Right lung (tissue), 5 donors: Measurements from ENCODE around the gene ACOX2. TPM values are rescaled to one million over a fixed set of nuclear protein-coding genes. Genes with fewer than 3 reads are reported as not detected.
A peak's percentile ranks its signal among the peaks of the same experiment; 100 is the strongest.

Source experiments
- DNase-seq, 2 donors: peaks; one replicate each; pipeline ENCODE4 v3.0.0-alpha.2; 2013
- polyA plus RNA-seq, 5 donors: library from polyadenylated mRNA; unstranded; fragments of 120-200 nt; gene quantifications; one replicate each; pipeline versions ENCODE4 v1.2.1 to v1.2.3, GENCODE V29; 2013; ENCODE audit warnings: inconsistent platforms in 1 of 5, low replicate concordance in 1 of 5; ENCODE audit not compliant: insufficient read length in 5 of 5, insufficient read depth in 1 of 5

ACOX2 gene
- polyA plus RNA-seq, 5 donors, result 43.3 to 62.0 (median 51.1) TPM

- no peak for DNase-seq
These were observed 18.6 kb downstream of the ACOX2 start for GRCh38 chr3:58518291-58518789.

GRCh38 chr3:58514405-58514804 lies 22.6 kb downstream of the ACOX2 start:
- no peak for DNase-seq

GRCh38 chr3:58508437-58508836 lies 28.6 kb downstream of the ACOX2 start:
- no peak for DNase-seq

- DNase-seq, result no peak
These were observed 29.5 kb downstream of the ACOX2 start for GRCh38 chr3:58507356-58508078.

DNA sequence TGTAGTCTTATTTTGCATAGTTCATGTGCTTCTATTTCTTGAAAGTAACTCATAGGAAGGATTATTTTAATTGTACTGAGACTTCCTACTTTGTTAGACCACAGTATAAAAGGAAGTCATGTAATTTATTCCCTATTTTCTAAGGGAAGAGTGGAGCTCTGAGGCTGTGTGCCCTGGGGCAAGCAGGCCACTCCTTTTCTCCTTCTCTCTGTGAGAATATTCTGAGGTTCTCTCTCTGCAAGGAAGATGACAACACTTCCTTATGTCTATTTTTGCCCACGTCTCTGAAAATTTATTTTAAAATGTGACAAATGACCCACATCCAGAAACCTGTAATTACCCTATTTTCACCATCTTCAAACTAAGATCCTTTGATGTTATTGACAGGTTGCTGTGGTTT lies 34.1 kb downstream of the ACOX2 start:
- DNase-seq, result no peak

DNA sequence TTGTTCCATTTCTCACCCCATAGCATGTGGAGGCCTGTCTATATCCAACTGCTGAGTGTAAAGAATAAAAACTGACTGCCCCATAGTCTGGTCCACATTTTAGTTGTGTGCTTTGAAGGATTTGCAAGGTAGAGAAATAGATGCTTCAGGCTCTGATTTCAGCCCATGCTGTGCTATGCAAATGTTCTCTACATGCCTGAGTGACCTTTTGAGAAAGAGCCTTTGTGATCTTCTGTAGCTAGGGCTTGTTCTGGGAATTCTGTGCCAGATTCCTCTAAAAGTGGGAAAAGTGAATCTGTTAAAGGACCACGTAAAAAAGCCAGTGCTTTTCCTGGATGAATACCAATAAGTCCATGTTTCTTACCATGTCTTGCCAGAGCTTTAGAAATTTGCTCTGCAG lies 39.9 kb downstream of the ACOX2 start:
- DNase-seq, result no peak

DNA sequence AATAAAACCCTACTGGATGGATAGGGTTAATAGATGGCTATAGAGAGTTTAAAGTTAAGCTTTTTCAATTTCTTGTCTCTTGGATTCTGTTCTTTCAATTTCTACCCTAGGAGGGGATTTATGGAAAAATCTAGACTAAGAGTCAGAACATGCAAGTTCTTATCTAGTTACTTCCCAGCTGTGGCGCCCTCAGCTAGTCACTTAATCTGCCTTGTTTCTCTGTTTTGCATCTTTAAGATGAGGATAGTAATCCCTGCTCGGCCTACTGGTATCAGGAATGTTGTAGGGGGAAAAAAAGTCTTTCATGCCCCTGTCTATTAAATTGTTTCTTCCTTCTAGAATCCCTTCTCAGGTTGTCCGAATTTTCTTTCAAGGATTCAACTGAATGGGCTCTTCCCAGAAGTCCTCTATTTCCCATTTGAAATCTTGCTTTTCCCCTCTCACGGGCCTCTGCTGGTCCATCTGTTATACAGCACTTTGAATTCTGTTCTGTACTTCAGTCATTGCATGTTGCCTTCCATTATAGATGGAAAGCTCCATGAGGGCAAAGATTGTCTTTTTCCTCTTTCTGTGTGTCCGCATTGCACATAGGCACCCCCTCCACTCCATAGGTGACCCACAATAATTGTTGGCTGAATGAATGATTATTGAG lies 40.7 kb downstream of the ACOX2 start:
- DNase-seq, result no peak

GRCh38 chr3:58495101-58495500 lies 41.9 kb downstream of the ACOX2 start:
- DNase-seq, result no peak

DNA sequence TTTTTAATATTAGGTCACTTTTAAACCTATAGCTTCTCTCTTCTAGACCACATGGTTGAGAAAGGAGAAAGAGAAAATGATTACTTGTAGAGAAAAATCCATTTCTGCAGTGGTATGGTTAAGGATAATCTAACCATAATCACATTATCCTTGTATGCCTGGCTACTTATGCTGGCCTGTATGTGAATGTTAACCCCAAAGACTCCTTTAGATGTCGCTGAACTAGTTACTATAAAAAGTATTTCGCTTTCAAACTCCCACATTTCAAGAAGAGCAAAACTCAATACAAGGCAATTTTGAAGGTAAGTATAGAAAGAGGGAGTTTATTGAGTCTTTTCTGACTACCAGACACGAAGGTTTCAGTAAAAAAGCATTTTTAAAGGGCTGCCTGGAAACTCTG lies 42.9 kb downstream of the ACOX2 start:
- no peak for DNase-seq

- no peak for DNase-seq
These were observed 44.5 kb downstream of the ACOX2 start for GRCh38 chr3:58492494-58492905.

DNA sequence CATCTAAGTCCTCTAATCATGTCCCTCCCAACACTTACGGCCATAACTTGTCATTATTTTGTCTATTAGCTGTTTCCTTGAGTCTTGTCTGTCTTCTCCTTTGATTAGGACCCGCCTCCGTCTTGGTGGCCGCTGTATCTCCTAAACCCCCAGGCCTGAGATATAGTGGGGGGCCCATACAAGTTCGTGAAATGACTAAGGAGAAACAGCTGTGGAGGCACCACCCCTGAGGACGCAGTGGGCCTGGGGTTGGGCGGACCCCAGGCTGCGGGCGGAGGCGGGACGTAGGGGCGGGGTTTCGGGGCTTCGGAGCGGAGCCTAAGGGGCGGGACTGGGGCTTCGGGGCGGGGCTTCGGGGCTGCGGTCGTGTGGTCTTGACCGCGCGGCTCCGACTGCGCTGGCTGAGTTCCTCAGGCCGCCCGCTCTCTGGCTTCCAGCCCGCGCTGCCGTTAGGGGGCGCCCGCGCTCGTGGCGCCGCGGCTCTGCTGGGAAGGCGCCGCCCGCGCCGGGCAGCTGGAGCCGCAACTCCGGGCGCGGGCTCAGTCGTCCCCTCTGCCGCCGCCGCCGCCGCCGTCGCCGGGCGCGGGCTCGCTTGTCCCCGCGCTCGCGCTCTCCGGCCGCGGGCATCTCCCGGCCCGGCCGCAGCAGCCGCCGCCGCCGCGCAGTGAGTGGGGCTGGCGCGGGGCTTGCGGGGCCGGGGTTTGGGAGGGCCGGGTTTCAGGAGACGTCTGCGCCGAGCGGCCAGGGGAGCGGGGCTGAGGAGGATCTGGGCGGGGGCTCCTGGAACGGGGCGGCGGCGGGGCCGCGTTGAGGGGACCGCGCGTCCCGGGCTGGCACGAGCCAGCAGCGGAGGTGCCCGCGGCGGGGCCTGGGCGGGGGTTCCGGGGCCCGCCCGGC lies 45.2 kb downstream of the ACOX2 start, which contains the start of gene KCTD6:
Gene KCTD6 (plus strand): TSS at position 591 of the 897 bp plus-strand sequence. CDS start 6,660 bp downstream, outside the sequence.
- peak; percentile 98 for DNase-seq

- no peak for DNase-seq
These were observed 46.0 kb downstream of the ACOX2 start for GRCh38 chr3:58490860-58491501.

GRCh38 chr3:58488967-58489366 lies 48.0 kb downstream of the ACOX2 start:
- no peak for DNase-seq

- DNase-seq, result no peak
These were observed 49.7 kb downstream of the ACOX2 start for GRCh38 chr3:58487140-58487886.

DNA sequence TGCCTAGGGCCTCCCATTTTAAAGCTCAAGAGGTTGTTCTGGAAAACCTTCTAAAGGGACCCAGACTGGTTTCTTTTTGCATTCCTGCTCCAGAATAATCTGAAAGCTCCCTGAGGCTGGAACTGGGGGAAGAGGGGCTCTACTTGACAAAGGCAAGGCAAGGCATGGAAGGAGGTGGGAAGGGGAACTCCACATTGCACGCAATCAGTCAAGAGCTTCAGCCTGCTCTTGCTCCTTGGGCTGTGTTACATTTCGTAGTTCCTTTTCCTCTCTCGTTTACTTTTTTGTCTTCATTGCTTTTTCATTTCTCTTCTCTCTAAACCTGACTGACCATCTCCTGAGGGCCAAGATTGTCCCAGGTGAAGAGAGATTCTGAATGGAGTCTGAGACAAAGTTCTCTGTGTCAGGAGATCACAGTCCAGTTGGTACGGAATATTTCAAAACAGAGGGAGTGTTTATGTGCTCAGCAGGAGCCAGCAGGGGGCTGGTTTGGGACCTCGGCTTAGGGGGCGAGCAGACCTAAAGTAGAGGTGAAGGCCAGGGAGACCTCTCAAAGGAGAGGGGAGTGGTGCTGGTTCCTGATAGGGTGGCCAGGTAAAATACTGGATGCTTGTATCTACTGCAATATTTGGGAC lies 51.1 kb downstream of the ACOX2 start:
- no peak for DNase-seq

DNA sequence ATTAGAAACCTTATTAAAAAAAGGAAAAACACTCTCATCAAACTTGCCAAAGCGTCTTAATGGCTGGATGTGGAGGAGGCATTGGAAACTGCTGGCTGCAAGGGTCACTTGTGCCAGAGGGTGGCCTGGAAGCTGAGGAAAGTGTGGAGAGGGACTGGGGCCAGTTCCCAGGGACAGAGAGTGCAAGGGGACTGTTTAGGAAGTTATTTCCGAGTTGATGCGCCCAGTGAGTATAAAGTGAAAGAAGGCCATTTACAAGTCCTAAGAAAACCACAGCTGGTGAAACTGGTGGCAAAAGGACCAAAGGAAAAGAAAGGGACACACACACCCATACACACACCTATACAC lies 52.3 kb downstream of the ACOX2 start:
- no peak for DNase-seq

DNA sequence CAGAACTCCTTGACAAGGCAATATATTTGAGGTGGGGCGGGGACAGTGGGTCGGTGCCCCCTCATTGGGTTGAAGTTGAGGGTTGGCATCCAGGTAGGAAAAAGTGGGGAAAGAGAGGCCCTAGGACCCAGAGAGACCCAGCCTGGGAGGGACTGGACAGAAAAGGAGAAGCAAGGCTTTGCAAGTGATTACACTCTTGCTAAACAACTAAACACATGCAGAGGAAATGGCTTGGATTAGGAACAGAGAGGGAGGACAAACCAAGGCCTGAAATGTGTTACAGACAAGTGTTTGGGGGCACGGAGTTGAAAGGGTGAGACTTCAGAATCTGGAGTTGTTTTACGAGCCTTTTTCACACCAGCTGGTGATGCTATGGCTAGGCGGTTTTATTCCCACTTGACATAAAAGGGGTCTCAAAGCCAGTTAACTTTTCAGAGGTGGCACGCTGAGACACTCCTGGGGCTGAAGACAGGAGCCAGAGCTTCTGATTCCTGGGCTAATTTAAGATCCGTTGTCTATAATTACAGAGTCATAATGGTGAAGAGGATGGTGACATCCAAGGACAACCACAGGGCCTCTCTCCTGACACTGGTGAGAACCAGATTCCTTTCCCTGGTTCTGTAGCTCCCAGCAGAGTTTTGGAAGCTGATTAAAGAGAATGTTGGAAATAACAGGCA lies 52.8 kb downstream of the ACOX2 start:
- no peak for DNase-seq

DNA sequence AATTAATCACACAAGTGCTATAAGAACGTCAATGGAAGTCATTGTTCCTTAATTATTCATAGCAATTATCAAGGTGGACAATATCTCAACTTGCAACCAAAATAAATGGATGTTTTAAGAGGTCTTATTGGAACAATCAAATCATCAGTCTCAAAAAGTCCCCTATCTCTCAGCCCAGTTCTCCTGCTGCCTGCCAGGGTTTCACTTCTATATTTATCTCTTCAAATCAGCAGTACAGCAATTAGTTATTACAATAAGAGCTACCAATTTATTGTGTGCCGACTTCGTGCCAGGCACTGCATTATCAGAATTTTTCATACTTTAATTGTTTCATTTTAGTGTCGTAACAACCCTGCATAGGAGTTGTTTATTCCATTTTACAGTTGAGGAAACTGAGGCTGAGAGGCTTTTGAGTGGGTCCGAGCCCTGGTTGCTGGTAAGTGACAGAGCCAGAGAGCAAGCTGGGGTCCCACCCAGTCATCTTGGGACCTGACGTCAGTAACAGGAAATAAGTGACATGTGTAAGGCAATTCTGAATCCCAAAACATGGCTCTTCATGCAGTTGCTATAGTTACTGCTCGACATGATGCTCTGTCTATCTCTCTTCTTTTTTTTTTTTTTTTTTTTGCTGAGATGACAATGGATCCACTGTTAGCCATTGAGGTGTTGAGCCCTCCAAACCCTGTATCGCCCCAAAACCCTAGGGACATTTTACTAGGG lies 53.9 kb downstream of the ACOX2 start:
- DNase-seq, result no peak

DNA sequence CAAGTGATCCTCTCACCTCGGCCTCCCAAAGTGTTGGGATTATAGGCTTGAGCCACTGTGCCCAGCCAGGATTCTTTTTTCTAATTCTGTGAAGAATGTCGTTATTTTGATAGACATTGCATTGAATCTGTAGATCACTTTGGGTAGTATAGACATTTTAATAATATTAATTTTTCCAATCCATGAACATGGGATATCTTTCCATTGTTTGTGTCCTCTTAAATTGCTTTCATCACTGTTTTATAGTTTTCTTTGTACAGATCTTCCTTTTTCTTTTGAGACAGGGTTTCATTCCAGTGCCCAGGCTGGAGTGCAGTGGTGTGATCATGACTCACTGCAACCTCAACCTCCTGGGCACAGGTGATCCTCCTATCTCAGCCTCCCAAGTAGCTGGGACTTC lies 56.7 kb downstream of the ACOX2 start:
- no peak for DNase-seq
